Lower lobe of right lung (tissue), 2 donors: ENCODE results near the gene ETFB. TPM values are rescaled to one million over a fixed set of nuclear protein-coding genes. Genes with fewer than 3 reads are reported as not detected.
"Not testable (repeated sequence)": the region's sequence is repeated elsewhere in the genome, so short reads cannot be mapped to it uniquely, and the experiment has no call there.

Source experiments
- ATAC-seq, 2 donors: fragments of 200-7000 bp; cut with Tn5 transposase; one replicate each; pipeline ENCODE4 v1.9.1; 2020 to 2022; ENCODE audit warnings: mild to moderate bottlenecking in 2 of 2, moderate library complexity in 2 of 2
- DNase-seq: peaks from one replicate; pipeline ENCODE4 v3.0.0-alpha.2; 2020
- H3K27ac ChIP-seq: fragments of 200-600 bp; one replicate; pipeline ENCODE4 v1.8.0; 2022
- H3K27me3 ChIP-seq: fragments of 200-600 bp; one replicate; pipeline ENCODE4 v1.8.0; 2022; ENCODE audit warnings: low read depth
- H3K36me3 ChIP-seq: fragments of 200-600 bp; one replicate; pipeline ENCODE4 v1.8.0; 2022; ENCODE audit warnings: mild to moderate bottlenecking
- H3K4me1 ChIP-seq: fragments of 200-600 bp; one replicate; pipeline ENCODE4 v1.8.0; 2022
- H3K4me3 ChIP-seq: fragments of 200-600 bp; one replicate; pipeline ENCODE4 v1.8.0; 2022; ENCODE audit warnings: mild to moderate bottlenecking
- H3K9me3 ChIP-seq: fragments of 200-600 bp; one replicate; pipeline ENCODE4 v1.8.0; 2022
- intact Hi-C: fragments of 100-400 bp; cut with DNase I; formaldehyde crosslinking; loops from one replicate; pipeline ENCODE4 v1.11.0; 2022
- long read RNA-seq: library from polyadenylated mRNA; unstranded; transcript quantifications from one replicate; pipeline ENCODE4 v2.0.0, GENCODE V29; 2021
- total RNA-seq: library from RNA; stranded (reverse); fragmentation: NEBNext Ultra II Directional; extraction: Animal tissue kit (Norgen Biotek cat#: 25700); gene quantifications from one replicate; pipeline ENCODE4 v1.2.1, GENCODE V29; 2021
- TF ChIP-seq, protein P1 (sequence below): fragments of 200-600 bp; IDR thresholded peaks from one replicate; pipeline ENCODE4 v1.8.0; 2022; ENCODE audit warnings: antibody characterized with exemption, mild to moderate bottlenecking
- donor health status: DM: no; HTN: yes; CAD: no; lungs with severe emphysema.

Gene ETFB
- total RNA-seq, result 59.8 TPM
- long read RNA-seq, transcript ETFB-201 (6 exons, 900 nt), result major isoform, 107 of 117 reads
- long read RNA-seq, partial matches to known transcripts, result 3 of 117 reads
- long read RNA-seq, other reads (novel, unspliced or antisense), result 5 of 117 reads

DNA sequence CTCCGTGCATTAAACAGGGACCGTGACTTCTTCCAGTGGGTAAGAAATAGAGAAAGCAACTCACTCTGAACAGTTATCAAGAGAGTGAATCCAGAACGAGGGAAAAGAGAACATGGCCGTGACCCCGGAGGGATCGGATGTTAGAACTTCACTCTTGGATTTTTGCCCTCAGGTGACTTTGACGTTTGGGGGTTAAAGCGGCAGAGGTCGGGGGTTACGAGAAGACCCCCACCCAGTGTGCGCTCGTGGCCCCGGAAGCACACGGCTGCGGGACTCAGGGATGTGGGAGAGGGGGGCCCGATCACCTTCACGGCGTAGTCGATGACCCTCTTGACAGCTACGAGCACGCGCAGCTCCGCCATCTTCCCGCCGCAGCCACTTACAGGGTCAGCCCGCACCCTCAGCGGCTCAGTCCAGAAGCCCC, at the start of gene ETFB:
TSS of gene ETFB (minus strand) at position 424 of the 424 bp plus-strand sequence. CDS start at position 362, 62 bp downstream.
- no peaks in the 10 kb centered on the region for H3K36me3 ChIP-seq
- H3K27ac ChIP-seq, result peak within 1 kb of the TSS; percentile 95
- ATAC-seq (no peak), DNase-seq (no peak)
- no peaks in the 10 kb centered on the region for H3K27me3 ChIP-seq
- intact Hi-C loops, result no loop called here
- H3K9me3 ChIP-seq, result no peaks in the 10 kb centered on the region
- peaks cover 41% of the 10 kb centered on the region for H3K4me1 ChIP-seq
- peak within 1 kb of the TSS; percentile 86 for H3K4me3 ChIP-seq
- TF ChIP-seq, protein P1, sequence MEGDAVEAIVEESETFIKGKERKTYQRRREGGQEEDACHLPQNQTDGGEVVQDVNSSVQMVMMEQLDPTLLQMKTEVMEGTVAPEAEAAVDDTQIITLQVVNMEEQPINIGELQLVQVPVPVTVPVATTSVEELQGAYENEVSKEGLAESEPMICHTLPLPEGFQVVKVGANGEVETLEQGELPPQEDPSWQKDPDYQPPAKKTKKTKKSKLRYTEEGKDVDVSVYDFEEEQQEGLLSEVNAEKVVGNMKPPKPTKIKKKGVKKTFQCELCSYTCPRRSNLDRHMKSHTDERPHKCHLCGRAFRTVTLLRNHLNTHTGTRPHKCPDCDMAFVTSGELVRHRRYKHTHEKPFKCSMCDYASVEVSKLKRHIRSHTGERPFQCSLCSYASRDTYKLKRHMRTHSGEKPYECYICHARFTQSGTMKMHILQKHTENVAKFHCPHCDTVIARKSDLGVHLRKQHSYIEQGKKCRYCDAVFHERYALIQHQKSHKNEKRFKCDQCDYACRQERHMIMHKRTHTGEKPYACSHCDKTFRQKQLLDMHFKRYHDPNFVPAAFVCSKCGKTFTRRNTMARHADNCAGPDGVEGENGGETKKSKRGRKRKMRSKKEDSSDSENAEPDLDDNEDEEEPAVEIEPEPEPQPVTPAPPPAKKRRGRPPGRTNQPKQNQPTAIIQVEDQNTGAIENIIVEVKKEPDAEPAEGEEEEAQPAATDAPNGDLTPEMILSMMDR, result no peak

DNA sequence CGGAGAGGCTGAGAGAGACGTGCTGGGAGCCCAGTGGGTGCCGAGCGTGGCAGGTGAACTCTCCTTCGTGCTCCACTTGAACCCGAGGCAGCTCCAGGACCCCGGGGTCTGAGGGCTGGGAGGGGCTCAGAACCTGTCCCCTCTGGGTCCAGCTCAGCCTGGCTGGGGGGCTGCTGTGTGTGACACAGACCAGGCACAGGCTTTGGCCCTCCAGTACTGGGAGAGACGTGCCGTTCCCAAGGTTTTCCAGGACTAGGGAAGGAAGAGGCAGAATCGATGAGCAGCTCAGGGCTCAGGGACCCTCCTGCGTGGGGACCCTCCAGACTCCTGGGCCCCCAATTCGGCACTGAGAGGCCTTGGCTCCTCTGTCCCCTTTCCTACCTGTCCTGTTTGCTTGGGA, 49.0 kb upstream of the ETFB start:
- H3K9me3 ChIP-seq, result no peaks in the 10 kb centered on the region
- H3K4me3 ChIP-seq, result no peak overlapping the region
- DNase-seq, result no peak
- H3K27ac ChIP-seq, result no peak overlapping the region
- H3K27me3 ChIP-seq, result peaks cover 7% of the 10 kb centered on the region
- intact Hi-C loops, result no loop called here
- no peaks in the 10 kb centered on the region for H3K36me3 ChIP-seq
- TF ChIP-seq, protein P1, result no peak
- no peak for ATAC-seq
- no peaks in the 10 kb centered on the region for H3K4me1 ChIP-seq

DNA sequence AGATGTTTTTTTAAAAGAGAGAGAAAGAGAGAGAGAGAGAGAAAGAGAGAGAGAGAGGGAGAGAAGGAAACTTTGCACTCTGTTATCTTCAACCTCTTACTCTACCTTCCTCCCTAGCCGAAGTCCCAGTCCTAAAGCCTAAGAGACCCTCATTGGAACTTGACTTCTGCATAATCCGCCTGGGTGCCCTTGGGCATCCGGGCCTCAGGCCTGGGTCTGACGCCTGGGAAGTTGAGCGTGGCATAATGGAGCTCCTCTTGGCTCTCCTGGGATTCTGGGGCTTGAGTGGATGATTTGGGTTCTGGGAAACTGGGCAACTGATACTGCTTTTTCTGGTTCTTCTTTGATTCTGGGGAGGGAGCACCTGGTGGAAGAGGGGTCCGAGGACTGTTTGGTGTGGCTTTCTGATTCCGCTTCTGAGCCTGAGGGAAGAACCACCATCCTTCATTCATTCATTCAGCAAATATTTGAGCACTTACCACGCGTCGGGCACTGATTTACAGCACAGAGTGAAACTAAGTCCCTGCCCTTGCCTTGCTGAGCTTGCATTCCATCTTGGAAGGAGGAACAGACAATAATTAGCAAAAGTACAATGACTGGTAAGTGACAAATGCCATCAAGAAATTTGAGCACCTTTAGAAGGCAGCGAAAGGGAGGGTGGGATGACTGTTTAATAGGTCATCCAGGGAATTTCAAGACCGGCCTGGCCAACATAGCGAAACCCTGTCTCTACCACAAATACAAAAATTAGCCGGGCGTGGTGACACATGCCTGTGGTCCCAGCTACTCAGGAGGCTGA, 45.0 kb upstream of the ETFB start:
- DNase-seq, result no peak
- intact Hi-C loops, result no loop called here
- Histone ChIP-seq H3K27ac (no peak overlapping the region), H3K4me3 (no peak overlapping the region), H3K4me1 (no peaks in the 10 kb centered on the region), H3K36me3 (no peaks in the 10 kb centered on the region), H3K27me3 (peaks cover 5% of the 10 kb centered on the region), H3K9me3 (no peaks in the 10 kb centered on the region)
- TF ChIP-seq, protein P1, result no peak
- no peak for ATAC-seq

DNA sequence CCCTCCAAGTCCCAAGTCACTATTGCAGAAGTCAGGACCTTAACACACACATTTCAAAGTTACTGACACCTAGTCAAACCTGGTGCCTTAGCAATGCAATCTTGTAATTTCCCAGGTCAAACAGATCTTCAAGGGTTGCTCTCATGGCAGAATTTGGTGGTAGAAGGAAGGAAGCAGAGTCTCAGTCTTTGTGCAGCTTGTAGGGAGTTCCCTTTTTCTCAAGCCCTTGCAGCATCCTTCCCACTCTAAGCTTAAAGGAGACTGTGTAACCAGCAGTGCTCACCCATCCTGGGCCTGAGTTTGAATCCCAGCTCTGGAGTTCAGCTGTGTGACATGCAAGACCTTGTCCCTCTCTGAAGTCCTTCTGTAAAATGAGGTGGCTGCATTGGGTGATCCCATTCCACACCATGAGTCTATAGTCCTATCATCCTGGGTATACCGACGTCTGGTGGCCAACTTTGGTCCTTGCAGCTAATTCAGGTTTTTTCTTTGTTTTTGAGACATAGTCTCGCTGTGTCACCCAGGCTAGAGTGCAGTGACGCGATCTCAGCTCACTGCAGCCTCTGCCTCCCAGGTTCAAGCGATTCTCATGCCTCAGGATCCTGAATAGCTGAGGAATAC, 41.4 kb upstream of the ETFB start:
- DNase-seq, result no peak
- TF ChIP-seq, protein P1, result peak; percentile 36

DNA sequence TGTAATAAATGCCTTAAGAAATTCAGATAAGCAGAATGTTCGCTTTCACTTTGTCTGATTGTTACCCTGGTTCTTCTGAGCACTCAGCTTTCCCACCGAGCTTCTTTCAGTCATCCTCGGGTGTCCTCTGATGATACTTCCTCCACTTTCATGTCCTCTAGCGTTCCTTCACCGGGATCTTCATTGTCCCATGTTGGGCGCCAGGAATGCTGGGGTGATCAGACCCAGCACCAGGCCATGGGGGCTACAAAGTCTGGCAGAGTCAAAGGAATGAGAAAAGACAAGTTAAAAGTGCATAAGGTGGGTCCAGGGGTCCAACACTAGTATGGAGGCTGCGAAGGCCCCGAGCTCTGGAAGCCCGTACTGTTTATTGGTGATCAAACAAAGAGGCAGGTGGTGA, 35.9 kb upstream of the ETFB start:
- ATAC-seq (no peak), DNase-seq (no peak)
- no peaks in the 10 kb centered on the region for H3K27me3 ChIP-seq
- H3K4me3 ChIP-seq, result no peak overlapping the region
- no peaks in the 10 kb centered on the region for H3K4me1 ChIP-seq
- H3K9me3 ChIP-seq, result peaks cover 20% of the 10 kb centered on the region
- intact Hi-C loops, result no loop called here
- H3K27ac ChIP-seq, result no peak overlapping the region
- TF ChIP-seq, protein P1, result no peak
- H3K36me3 ChIP-seq, result no peaks in the 10 kb centered on the region

More for the DNA sequence above, 41.4 kb upstream of the ETFB start:
- no peak overlapping the region for H3K4me3 ChIP-seq
- H3K4me1 ChIP-seq, result no peaks in the 10 kb centered on the region
- intact Hi-C loops, result no loop called here
- peak; percentile 46 to 82 for ATAC-seq
- no peaks in the 10 kb centered on the region for H3K27me3 ChIP-seq
- H3K36me3 ChIP-seq, result no peaks in the 10 kb centered on the region
- H3K9me3 ChIP-seq, result peaks cover 7% of the 10 kb centered on the region
- no peak overlapping the region for H3K27ac ChIP-seq

DNA sequence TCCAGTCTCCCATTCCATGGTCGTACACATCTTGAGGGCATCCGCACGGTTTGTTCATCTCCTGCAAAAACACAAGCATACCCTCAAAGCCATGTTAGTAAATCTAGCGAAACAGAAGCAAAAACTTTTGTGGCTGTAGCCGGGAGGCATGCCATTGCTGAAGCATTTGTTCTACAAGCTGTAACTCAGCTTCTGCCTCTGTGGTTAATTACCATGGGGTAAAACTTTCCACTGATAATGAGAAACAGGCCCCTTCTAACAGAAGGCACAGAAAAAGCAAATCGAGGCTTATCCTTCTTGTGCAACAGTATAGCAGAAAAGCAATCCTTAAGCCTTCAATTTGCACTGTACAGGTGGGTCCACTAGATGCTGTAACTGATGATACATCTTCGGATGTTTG, 33.7 kb upstream of the ETFB start:
- H3K27ac ChIP-seq, DNase-seq, H3K4me3 ChIP-seq, H3K36me3 ChIP-seq, ATAC-seq, intact Hi-C loops, H3K4me1 ChIP-seq, H3K27me3 ChIP-seq: not testable (repeated sequence)
- peaks cover 20% of the 10 kb centered on the region for H3K9me3 ChIP-seq
